GM12874 (cell line): ENCODE data around the gene ALDH3A2.

Experiments
- CTCF ChIP-seq: IDR thresholded peaks from 2 replicates; pipeline ENCODE4 v1.5.1; 2011; ENCODE audit warnings: low read depth, mild to moderate bottlenecking, control low read depth, low read length, moderate library complexity; ENCODE audit not compliant: insufficient read depth

ALDH3A2 gene

DNA sequence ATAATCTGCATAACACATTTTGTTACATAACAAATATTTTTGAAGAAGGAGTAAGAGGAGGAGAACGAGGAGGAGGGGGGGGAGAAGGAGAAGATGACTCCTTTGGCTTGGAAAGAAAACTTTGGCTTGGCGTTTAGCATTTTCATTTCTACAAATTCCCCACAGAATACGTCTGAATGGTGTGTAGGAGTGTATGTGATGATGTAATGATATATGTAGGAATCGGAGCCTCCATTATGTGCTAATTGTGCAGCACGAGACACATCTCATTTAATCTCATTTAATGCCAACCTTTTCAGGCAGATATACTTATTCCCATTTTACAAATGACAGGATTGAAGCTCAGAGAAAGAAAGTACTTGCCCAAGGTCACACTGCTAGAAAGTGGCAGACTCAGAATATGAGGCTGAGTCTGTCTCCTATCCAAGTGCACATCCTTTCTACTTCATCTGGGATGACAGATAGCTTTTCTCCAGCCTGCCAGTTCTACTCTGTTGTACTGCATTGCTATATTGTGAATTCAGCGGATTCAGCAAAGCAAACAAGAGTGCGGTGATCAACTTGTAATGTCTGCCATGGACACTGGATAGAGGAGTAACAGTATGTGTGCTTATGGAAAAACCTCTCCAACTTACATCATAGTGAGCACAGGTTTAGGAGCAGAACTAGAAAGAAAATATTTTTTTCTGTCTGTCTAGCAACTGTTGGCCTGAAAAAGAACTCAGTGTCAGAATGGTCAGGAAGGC lies 78.3 kb downstream of the ALDH3A2 start:
- TF ChIP-seq CTCF, result no peak
